Keratinocyte (primary cell): ENCODE measurements around the gene CUZD1. TPM values are rescaled to one million over a fixed set of nuclear protein-coding genes. Genes with fewer than 3 reads are reported as not detected.

Experiments used
- DNase-seq: peaks from one replicate; pipeline ENCODE4 v3.0.0-alpha.2; 2011; ENCODE audit warnings: low read depth, missing footprints, low spot score
- FAIRE-seq: peaks from 2 replicates; lab custom pipeline; 2011; peaks lifted over from hg19 to GRCh38; lab: Jason Lieb, UNC
- H2AFZ ChIP-seq: 2 replicates; pipeline ENCODE4 v1.6.0; 2012; ENCODE audit warnings: low read length, control low read depth, inconsistent platforms; ENCODE audit not compliant: control insufficient read depth
- H3K27ac ChIP-seq: 2 replicates; pipeline ENCODE4 v1.5.1; 2011; ENCODE audit warnings: low read length; ENCODE audit not compliant: control insufficient read depth, insufficient read depth
- H3K27me3 ChIP-seq: 3 replicates; pipeline ENCODE4 v1.6.0; 2011; ENCODE audit warnings: low read length; ENCODE audit not compliant: control insufficient read depth, insufficient read depth; ENCODE audit errors: extremely low read depth
- H3K36me3 ChIP-seq, 2 experiments: 2 replicates in 1 of 2; 3 replicates in 1 of 2; pipeline ENCODE4 v1.5.1; 2011; ENCODE audit warnings: low read length in 2 of 2, mild to moderate bottlenecking in 1 of 2; ENCODE audit not compliant: control insufficient read depth in 2 of 2, insufficient read depth in 2 of 2; ENCODE audit errors: extremely low read depth in 1 of 2
- H3K4me1 ChIP-seq: 3 replicates; pipeline ENCODE4 v1.5.1; 2011; ENCODE audit warnings: low read length; ENCODE audit not compliant: control insufficient read depth, insufficient read depth; ENCODE audit errors: extremely low read depth
- H3K4me2 ChIP-seq: 3 replicates; pipeline ENCODE4 v1.6.0; 2011; ENCODE audit warnings: low read depth, low read length; ENCODE audit not compliant: control insufficient read depth, insufficient read depth; ENCODE audit errors: extremely low read depth
- H3K4me3 ChIP-seq, 3 experiments: fragments of 200-600 bp in 1 of 3; sonication (generic) in 1 of 3; 2 replicates in 2 of 3; 3 replicates in 1 of 3; pipeline ENCODE4 v1.5.1; 2011 to 2016; ENCODE audit warnings: low read length in 3 of 3, mild to moderate bottlenecking in 3 of 3, control low read depth in 2 of 3, inconsistent platforms in 1 of 3, low read depth in 1 of 3, mixed read lengths in 1 of 3, mixed run types in 1 of 3, moderate library complexity in 1 of 3; ENCODE audit not compliant: control insufficient read depth in 2 of 3, insufficient read depth in 2 of 3; ENCODE audit errors: extremely low read depth in 1 of 3
- H3K79me2 ChIP-seq: 2 replicates; pipeline ENCODE4 v1.6.0; 2012; ENCODE audit warnings: low read length; ENCODE audit not compliant: control insufficient read depth, insufficient read depth
- H3K9ac ChIP-seq: 3 replicates; pipeline ENCODE4 v1.6.0; 2011; ENCODE audit warnings: low read length; ENCODE audit not compliant: control insufficient read depth, insufficient read depth; ENCODE audit errors: extremely low read depth
- H3K9me1 ChIP-seq: 3 replicates; pipeline ENCODE4 v1.6.0; 2011; ENCODE audit warnings: low read length; ENCODE audit not compliant: control insufficient read depth, insufficient read depth; ENCODE audit errors: extremely low read depth
- H3K9me3 ChIP-seq: 2 replicates; pipeline ENCODE4 v1.5.1; 2012; ENCODE audit warnings: low read depth, low read length; ENCODE audit not compliant: control insufficient read depth
- H4K20me1 ChIP-seq: 3 replicates; pipeline ENCODE4 v1.6.0; 2011; ENCODE audit warnings: low read length; ENCODE audit not compliant: control insufficient read depth, insufficient read depth; ENCODE audit errors: extremely low read depth
- EZH2 ChIP-seq: IDR thresholded peaks from one replicate; pipeline ENCODE4 v1.6.1; 2012; ENCODE audit warnings: inconsistent platforms, mild to moderate bottlenecking, low read length, moderate library complexity
- dilution Hi-C: fragments of 300-500 bp; cut with MboI; formaldehyde crosslinking; loops from one replicate; pipeline ENCODE4 v1.7.0; 2020; ENCODE audit warnings: low sequenced_read_pairs; ENCODE audit not compliant: extremely low pct_ligation_motif_present
- polyA plus RNA-seq, 5 experiments: library from polyadenylated mRNA; depleted of rRNA in 3 of 5; stranded (reverse) in 3 of 5; stranded (forward) in 1 of 5; unstranded in 1 of 5; fragments of >200 nt; gene quantifications; 1 replicate in 1 of 5; 2 replicates in 3 of 5; 3 replicates in 1 of 5; pipeline versions ENCODE4 v1.2.1 to v1.2.3, GENCODE V29; 2011 to 2012; ENCODE audit warnings: missing spikeins in 2 of 5, low read depth in 1 of 5, low replicate concordance in 1 of 5
- TF ChIP-seq, protein P1 (sequence below), 3 experiments: IDR thresholded peaks in 1 of 3; conservative IDR thresholded peaks in 1 of 3; optimal IDR thresholded peaks in 1 of 3; 2 replicates in 2 of 3; 3 replicates in 1 of 3; pipeline versions ENCODE3 to v1.5.1; 2011; ENCODE audit warnings: low read length in 3 of 3, mild to moderate bottlenecking in 3 of 3, moderate library complexity in 2 of 3, control low read depth in 1 of 3, inconsistent platforms in 1 of 3; ENCODE audit not compliant: insufficient read depth in 2 of 3; ENCODE audit errors: extremely low read depth in 1 of 3

Gene CUZD1
- polyA plus RNA-seq, 1 donor (not counting 4 experiments of a cell fraction or from before 2014, with no cell fraction given) = 0.93 TPM

DNA sequence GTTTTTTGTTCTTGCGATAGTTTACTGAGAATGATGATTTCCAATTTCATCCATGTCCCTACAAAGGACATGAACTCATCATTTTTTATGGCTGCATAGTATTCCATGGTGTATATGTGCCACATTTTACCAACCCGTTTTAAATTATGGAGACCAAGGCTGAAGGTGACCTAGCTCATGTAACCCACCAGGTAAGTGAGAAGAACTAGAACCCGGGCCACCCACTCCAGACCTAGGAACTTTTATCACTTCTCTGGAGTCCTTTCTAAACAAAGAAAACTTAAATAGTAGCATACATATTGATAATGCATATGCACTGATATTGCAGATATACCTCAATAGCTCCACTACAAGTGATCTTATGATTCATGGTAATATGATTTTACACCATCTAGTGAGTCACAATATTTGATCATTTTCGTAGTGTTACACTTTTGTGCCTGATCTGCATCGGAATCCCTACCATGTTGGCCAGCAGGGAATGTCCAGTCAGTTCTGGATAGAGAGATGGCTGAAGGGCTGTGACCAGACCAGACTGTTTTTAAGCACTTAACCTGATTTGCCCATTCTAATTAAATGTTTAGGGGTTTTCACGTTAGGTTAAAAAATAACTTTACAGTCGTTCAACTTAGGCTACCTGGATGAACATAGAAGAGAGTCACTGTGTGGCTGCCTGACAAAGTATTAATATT is 15.2 kb downstream of the CUZD1 start:
- peaks cover 3% of the 10 kb centered on the region for H3K27me3 ChIP-seq
- H3K36me3 ChIP-seq = peaks cover 0 to 2% of the 10 kb centered on the region in 2 experiments
- no peak for TF ChIP-seq EZH2
- TF ChIP-seq, protein P1, sequence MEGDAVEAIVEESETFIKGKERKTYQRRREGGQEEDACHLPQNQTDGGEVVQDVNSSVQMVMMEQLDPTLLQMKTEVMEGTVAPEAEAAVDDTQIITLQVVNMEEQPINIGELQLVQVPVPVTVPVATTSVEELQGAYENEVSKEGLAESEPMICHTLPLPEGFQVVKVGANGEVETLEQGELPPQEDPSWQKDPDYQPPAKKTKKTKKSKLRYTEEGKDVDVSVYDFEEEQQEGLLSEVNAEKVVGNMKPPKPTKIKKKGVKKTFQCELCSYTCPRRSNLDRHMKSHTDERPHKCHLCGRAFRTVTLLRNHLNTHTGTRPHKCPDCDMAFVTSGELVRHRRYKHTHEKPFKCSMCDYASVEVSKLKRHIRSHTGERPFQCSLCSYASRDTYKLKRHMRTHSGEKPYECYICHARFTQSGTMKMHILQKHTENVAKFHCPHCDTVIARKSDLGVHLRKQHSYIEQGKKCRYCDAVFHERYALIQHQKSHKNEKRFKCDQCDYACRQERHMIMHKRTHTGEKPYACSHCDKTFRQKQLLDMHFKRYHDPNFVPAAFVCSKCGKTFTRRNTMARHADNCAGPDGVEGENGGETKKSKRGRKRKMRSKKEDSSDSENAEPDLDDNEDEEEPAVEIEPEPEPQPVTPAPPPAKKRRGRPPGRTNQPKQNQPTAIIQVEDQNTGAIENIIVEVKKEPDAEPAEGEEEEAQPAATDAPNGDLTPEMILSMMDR (optimal IDR thresholded peaks at IDR 0.05 in 1 of 3, IDR thresholded peaks at IDR 0.05 in 1 of 3, conservative IDR thresholded peaks at IDR 0.05 in 1 of 3; ENCODE audit: extremely low read depth in 1 of 3, insufficient read depth in 2 of 3, low read length in 3 of 3) = no peak
- H3K4me3 ChIP-seq = no peak overlapping the region
- H3K9me3 ChIP-seq = no peaks in the 10 kb centered on the region
- FAIRE-seq = no peak
- H3K27ac ChIP-seq = no peak overlapping the region
- H4K20me1 ChIP-seq = no peaks in the 10 kb centered on the region
- no peak overlapping the region for H3K9ac ChIP-seq
- no peak overlapping the region for H3K4me2 ChIP-seq
- no peaks in the 10 kb centered on the region for H3K79me2 ChIP-seq
- dilution Hi-C loops = no loop called here
- no peak for DNase-seq
- H3K4me1 ChIP-seq = peaks cover 4% of the 10 kb centered on the region
- H3K9me1 ChIP-seq = no peaks in the 10 kb centered on the region
- no peak overlapping the region for H2AFZ ChIP-seq

DNA sequence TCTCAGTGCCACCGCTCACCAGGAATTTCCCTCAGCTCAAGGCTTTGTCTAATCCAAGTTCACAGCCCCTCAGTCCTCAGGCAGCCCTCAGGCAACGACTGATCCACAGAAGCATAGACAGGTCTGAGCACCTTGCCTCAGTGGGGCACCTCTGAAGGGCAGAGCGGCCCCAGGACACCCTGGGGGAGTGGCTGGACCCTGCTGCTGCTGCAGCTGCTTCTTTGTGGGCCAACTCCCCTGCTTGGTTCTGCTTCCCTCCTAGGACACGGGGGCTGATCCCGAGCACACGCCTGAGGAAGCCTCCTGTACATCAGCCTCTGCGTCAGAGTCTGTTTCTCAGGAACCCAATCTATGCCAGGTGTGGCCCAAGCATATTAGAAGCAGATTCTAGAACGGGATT is 16.2 kb downstream of the CUZD1 start:
- Histone ChIP-seq H4K20me1 (no peaks in the 10 kb centered on the region), H3K36me3 (peaks cover 0 to 2% of the 10 kb centered on the region in 2 experiments), H3K27me3 (peaks cover 3% of the 10 kb centered on the region), H3K4me1 (peaks cover 4% of the 10 kb centered on the region), H3K79me2 (no peaks in the 10 kb centered on the region), H3K4me3 (no peak overlapping the region), H3K9ac (no peak overlapping the region), H3K9me1 (no peaks in the 10 kb centered on the region), H3K4me2 (no peak overlapping the region), H2AFZ (no peak overlapping the region), H3K9me3 (no peaks in the 10 kb centered on the region), H3K27ac (no peak overlapping the region)
- DNase-seq (no peak), FAIRE-seq (no peak)
- dilution Hi-C loops = no loop called here
- no peak for TF ChIP-seq EZH2
- TF ChIP-seq, protein P1 (optimal IDR thresholded peaks at IDR 0.05 in 1 of 3, IDR thresholded peaks at IDR 0.05 in 1 of 3, conservative IDR thresholded peaks at IDR 0.05 in 1 of 3; ENCODE audit: extremely low read depth in 1 of 3, insufficient read depth in 2 of 3, low read length in 3 of 3) = no peak
